Spleen (tissue), 7 donors: ENCODE data around the gene COG7.

Experiments
- CTCF ChIP-seq, 11 experiments: fragments of 200-600 bp in 7 of 11; fragments of 450-650 bp in 4 of 11; sonication (generic) in 4 of 11; IDR thresholded peaks in 8 of 11; conservative IDR thresholded peaks in 3 of 11; 1 replicate in 7 of 11; 2 replicates in 4 of 11; pipeline versions ENCODE4 v1.4.0 to v1.8.0; 2016 to 2021; ENCODE audit warnings: antibody characterized with exemption in 11 of 11, inconsistent platforms in 4 of 11, mild to moderate bottlenecking in 1 of 11
- POLR2A ChIP-seq, 3 donors: fragments of 450-650 bp; IDR thresholded peaks; one replicate each; pipeline ENCODE4 v1.5.1; 2017; ENCODE audit warnings: antibody characterized with exemption in 3 of 3, mild to moderate bottlenecking in 1 of 3
- POLR2AphosphoS5 ChIP-seq, 3 donors: sonication (generic); formaldehyde crosslinking; IDR thresholded peaks; one replicate each; pipeline ENCODE4 v1.5.1; 2017; ENCODE audit warnings: antibody characterized with exemption in 3 of 3
- donor health status: DM: no; HTN: no; CAD: no; lungs with moderate emphysema.
- donor health status: DM: no; HTN: no; CAD: no.
- donor health status: DM: no; HTN: no; CAD: no.

- TF ChIP-seq CTCF (IDR thresholded peaks at IDR 0.05 in 8 of 11, conservative IDR thresholded peaks at IDR 0.05 in 3 of 11) (no peak), POLR2AphosphoS5 (IDR thresholded peaks at IDR 0.05) (no peak), POLR2A (IDR thresholded peaks at IDR 0.05) (no peak)
Observed at GRCh38 chr16:23406546-23407240, 46.3 kb downstream of the COG7 start.
